Neuronal stem cell (in vitro differentiated cells): ENCODE data around the gene PTPRG.

Source experiments
- DNase-seq: peaks from one replicate; pipeline ENCODE4 v3.0.0-alpha.2; 2013; ENCODE audit warnings: low spot score
- H2AFZ ChIP-seq: one replicate; pipeline ENCODE4 v1.6.1; 2013; ENCODE audit warnings: mild to moderate bottlenecking, low read length, inconsistent platforms
- H2AK5ac ChIP-seq: 2 replicates; pipeline ENCODE4 v1.6.1; 2013; ENCODE audit warnings: low read depth, mild to moderate bottlenecking, inconsistent platforms, low read length, moderate library complexity, mixed read lengths
- H2BK120ac ChIP-seq: 2 replicates; pipeline ENCODE4 v1.6.1; 2013; ENCODE audit warnings: low read depth, mild to moderate bottlenecking, inconsistent platforms, low read length, moderate library complexity, mixed read lengths
- H2BK12ac ChIP-seq: one replicate; pipeline ENCODE4 v1.6.1; 2013; ENCODE audit warnings: low read length, inconsistent platforms
- H2BK15ac ChIP-seq: 2 replicates; pipeline ENCODE4 v1.6.1; 2013; ENCODE audit warnings: mild to moderate bottlenecking, low read length, inconsistent platforms, mixed read lengths
- H2BK5ac ChIP-seq: one replicate; pipeline ENCODE4 v1.6.1; 2013; ENCODE audit warnings: inconsistent platforms, mild to moderate bottlenecking, low read length, moderate library complexity
- H3K14ac ChIP-seq: one replicate; pipeline ENCODE4 v1.6.1; 2013; ENCODE audit warnings: low read length, inconsistent platforms
- H3K18ac ChIP-seq: 2 replicates; pipeline ENCODE4 v1.6.1; 2013; ENCODE audit warnings: low read length, inconsistent platforms
- H3K23ac ChIP-seq: 2 replicates; pipeline ENCODE4 v1.6.1; 2013; ENCODE audit warnings: low read depth, mild to moderate bottlenecking, mixed read lengths, low read length, inconsistent platforms; ENCODE audit not compliant: poor library complexity
- H3K27ac ChIP-seq: replicated peaks from 3 replicates; pipeline ENCODE4 v1.5.1; 2013; ENCODE audit warnings: low read length, inconsistent platforms
- H3K27me3 ChIP-seq, 3 experiments: 2 replicates each; pipeline ENCODE4 v1.6.1; 2013; ENCODE audit warnings: low read length in 3 of 3, mild to moderate bottlenecking in 2 of 3, inconsistent platforms in 1 of 3, low read depth in 1 of 3, mixed read lengths in 1 of 3, moderate library complexity in 1 of 3; ENCODE audit not compliant: control insufficient read depth in 3 of 3, insufficient read depth in 3 of 3
- H3K36me3 ChIP-seq, 2 donors: replicated peaks in 1 of 2; 2 replicates each; pipeline ENCODE4 v1.6.1; 2013; ENCODE audit warnings: low read length in 2 of 2; ENCODE audit not compliant: control insufficient read depth in 2 of 2, insufficient read depth in 2 of 2
- H3K4ac ChIP-seq: 2 replicates; pipeline ENCODE4 v1.6.1; 2013; ENCODE audit warnings: inconsistent platforms, mild to moderate bottlenecking, low read length, moderate library complexity
- H3K4me1 ChIP-seq, 2 donors: 1 replicate in 1 of 2; 2 replicates in 1 of 2; pipeline ENCODE4 v1.6.1; 2013; ENCODE audit warnings: low read length in 2 of 2, low read depth in 1 of 2; ENCODE audit not compliant: control insufficient read depth in 2 of 2, insufficient read depth in 1 of 2
- H3K4me2 ChIP-seq: one replicate; pipeline ENCODE4 v1.6.1; 2013; ENCODE audit warnings: mild to moderate bottlenecking, low read length, inconsistent platforms; ENCODE audit not compliant: insufficient read depth, poor library complexity, severe bottlenecking
- H3K4me3 ChIP-seq, 2 donors: 2 replicates each; pipeline ENCODE4 v1.5.1; 2013; ENCODE audit warnings: low read length in 2 of 2, mild to moderate bottlenecking in 2 of 2, inconsistent platforms in 1 of 2, moderate library complexity in 1 of 2
- H3K79me1 ChIP-seq: one replicate; pipeline ENCODE4 v1.6.1; 2013; ENCODE audit warnings: low read depth, mild to moderate bottlenecking, inconsistent platforms, low read length, moderate library complexity
- H3K9ac ChIP-seq: one replicate; pipeline ENCODE4 v1.6.1; 2013; ENCODE audit warnings: mild to moderate bottlenecking, low read depth, low read length, inconsistent platforms; ENCODE audit not compliant: poor library complexity
- H3K9me3 ChIP-seq, 2 donors: replicated peaks in 1 of 2; 2 replicates each; pipeline versions ENCODE3 to v1.6.1; 2013; ENCODE audit warnings: low read length in 2 of 2, mild to moderate bottlenecking in 2 of 2, inconsistent platforms in 1 of 2, low read depth in 1 of 2, mixed read lengths in 1 of 2, moderate library complexity in 1 of 2; ENCODE audit not compliant: control insufficient read depth in 2 of 2, insufficient read depth in 1 of 2
- H4K8ac ChIP-seq: one replicate; pipeline ENCODE4 v1.6.1; 2013; ENCODE audit warnings: low read depth, mild to moderate bottlenecking, inconsistent platforms, low read length, moderate library complexity
- H4K91ac ChIP-seq: one replicate; pipeline ENCODE4 v1.6.1; 2013; ENCODE audit warnings: low read length, low read depth, mild to moderate bottlenecking, inconsistent platforms; ENCODE audit not compliant: poor library complexity
- WGBS, 2 donors: extraction: QIAGEN DNeasy Blood & Tissue Kit; methylation state at CpG; one replicate each; pipeline ENCODE4 v1.1.7; 2013; ENCODE audit warnings: missing lambda C conversion rate in 2 of 2, mixed read lengths in 1 of 2; ENCODE audit not compliant: insufficient read length in 2 of 2, insufficient replicate concordance in 1 of 2; ENCODE audit errors: extremely low coverage in 2 of 2; 5-methylcytosine and 5-hydroxymethylcytosine counted together

Gene PTPRG

DNA sequence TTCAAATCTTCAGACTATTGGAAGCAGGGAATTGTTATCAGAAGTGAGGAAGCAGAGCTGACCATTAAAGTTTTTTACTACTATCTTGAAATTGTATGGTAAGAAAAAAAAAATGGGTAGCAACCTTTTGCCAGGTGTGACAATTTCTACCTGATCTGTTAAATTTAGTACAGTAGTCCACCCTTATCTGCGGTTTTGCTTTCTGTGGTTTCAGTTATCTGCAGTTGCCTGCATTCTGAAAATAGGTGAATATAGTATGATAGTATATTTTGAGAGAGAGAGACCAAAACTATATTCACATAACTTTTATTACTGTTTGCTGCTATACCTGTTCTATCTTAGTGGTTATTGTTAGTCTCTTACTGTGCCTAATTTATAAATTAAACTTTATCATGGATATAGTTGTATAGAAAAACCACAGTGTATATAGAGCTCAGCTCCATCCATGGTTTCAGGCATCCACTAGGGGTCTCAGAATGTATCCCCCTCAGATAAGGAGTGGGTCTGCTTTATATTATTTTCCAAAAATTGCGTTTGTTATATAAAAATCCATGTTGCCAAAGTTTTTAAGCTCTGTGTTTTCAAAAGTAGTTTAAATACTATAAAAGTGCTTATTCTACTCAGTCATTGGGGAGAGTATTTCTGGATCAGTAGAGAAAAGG lies 69.9 kb downstream of the PTPRG start:
- Histone ChIP-seq H3K14ac (no peak overlapping the region), H3K36me3 (peaks cover 0 to 2% of the 10 kb centered on the region in 2 donors), H3K79me1 (no peaks in the 10 kb centered on the region), H3K4me3 (no peak overlapping the region), H2AFZ (no peak overlapping the region), H2BK12ac (no peak overlapping the region), H4K8ac (no peak overlapping the region), H3K23ac (no peak overlapping the region), H2BK120ac (no peak overlapping the region), H3K9ac (no peak overlapping the region), H3K4me1 (no peaks in the 10 kb centered on the region), H3K27me3 (no peaks in the 10 kb centered on the region), H3K27ac (no peak overlapping the region), H3K18ac (no peak overlapping the region), H3K4me2 (no peak overlapping the region), H2AK5ac (no peak overlapping the region), H4K91ac (no peak overlapping the region), H3K9me3 (peaks cover 0 to 5% of the 10 kb centered on the region in 2 donors), H2BK15ac (no peak overlapping the region), H3K4ac (no peak overlapping the region), H2BK5ac (no peak overlapping the region)
- no CpG with 5 or more reads among the region's 2 CpGs for WGBS, 2 donors
- DNase-seq, result no peak

DNA sequence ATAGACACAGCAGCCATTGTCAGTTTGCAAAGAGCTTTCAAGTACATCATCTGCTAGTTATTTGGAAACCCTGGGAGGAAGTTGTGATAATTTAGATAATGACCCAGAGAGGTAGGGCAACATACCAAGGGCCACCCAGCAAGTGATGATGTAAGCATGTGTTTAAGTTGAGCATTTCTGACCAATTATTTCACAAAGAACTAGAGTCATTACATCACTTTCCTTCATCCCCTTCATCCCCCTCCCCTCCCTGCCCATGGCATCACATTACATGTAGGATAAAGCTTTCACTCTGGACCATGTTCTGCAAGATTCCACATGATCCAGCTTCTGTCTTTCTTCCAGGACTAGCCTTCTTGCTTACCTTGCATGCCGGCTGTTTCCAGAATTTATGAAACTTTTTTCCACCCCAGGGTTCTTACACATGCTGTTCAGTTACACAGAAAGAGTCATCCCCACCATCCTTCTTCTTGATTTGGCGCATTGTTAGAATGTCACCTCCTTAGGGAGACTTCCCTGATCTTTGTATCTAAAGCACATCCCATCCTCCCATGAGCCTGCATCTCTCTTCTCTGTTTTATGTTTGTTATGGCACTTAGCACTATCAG lies 71.3 kb downstream of the PTPRG start:
- Histone ChIP-seq H2BK120ac (no peak overlapping the region), H3K36me3 (peaks cover 0 to 2% of the 10 kb centered on the region in 2 donors), H3K4me3 (no peak overlapping the region), H2BK15ac (no peak overlapping the region), H3K9me3 (peaks cover 0 to 5% of the 10 kb centered on the region in 2 donors), H3K4ac (no peak overlapping the region), H3K4me1 (peaks cover 0 to 1% of the 10 kb centered on the region in 2 donors), H3K23ac (no peak overlapping the region), H3K18ac (no peak overlapping the region), H4K91ac (no peak overlapping the region), H2AK5ac (no peak overlapping the region), H3K14ac (no peak overlapping the region), H2BK12ac (no peak overlapping the region), H3K27ac (no peak overlapping the region), H3K27me3 (no peaks in the 10 kb centered on the region), H4K8ac (no peak overlapping the region), H2BK5ac (no peak overlapping the region), H3K9ac (no peak overlapping the region), H2AFZ (no peak overlapping the region), H3K4me2 (no peak overlapping the region), H3K79me1 (no peaks in the 10 kb centered on the region)
- no peak for DNase-seq
- no CpG with 5 or more reads among the region's 2 CpGs for WGBS, 2 donors

DNA sequence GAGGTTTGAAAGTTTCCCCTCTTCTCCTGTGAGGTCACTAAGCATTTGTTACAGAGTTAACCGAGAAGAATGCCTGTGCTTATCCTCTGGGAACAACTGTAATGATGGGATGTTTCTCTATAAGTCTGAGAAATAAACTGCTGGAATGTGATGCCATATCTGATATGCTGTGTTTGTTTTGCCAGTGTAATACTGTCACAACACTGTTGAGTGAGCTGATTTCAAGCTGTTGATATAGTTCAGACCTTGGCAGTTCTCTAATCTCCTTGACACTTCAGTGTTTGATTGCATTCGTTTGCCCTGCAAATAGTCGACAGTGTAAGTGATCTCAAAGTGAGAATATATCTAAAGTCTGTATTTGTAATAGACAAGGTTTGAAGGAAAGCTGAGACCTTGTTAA lies 73.3 kb downstream of the PTPRG start:
- H3K36me3 ChIP-seq, result peaks cover 0 to 2% of the 10 kb centered on the region in 2 donors
- no peaks in the 10 kb centered on the region for H3K79me1 ChIP-seq
- H3K4me2 ChIP-seq, result no peak overlapping the region
- DNase-seq, result no peak
- H2AK5ac ChIP-seq, result no peak overlapping the region
- no peak overlapping the region for H4K91ac ChIP-seq
- no peak overlapping the region for H4K8ac ChIP-seq
- no peak overlapping the region for H3K14ac ChIP-seq
- no peak overlapping the region for H3K27ac ChIP-seq
- H3K4me3 ChIP-seq, result no peak overlapping the region
- no peak overlapping the region for H2BK15ac ChIP-seq
- H3K27me3 ChIP-seq, result no peaks in the 10 kb centered on the region
- no CpG with 5 or more reads among the region's 3 CpGs for WGBS, 2 donors
- no peak overlapping the region for H2BK5ac ChIP-seq
- H3K9me3 ChIP-seq, result peaks cover 5% of the 10 kb centered on the region in 2 donors
- no peak overlapping the region for H3K23ac ChIP-seq
- H2BK120ac ChIP-seq, result no peak overlapping the region
- H3K9ac ChIP-seq, result no peak overlapping the region
- H2AFZ ChIP-seq, result no peak overlapping the region
- no peak overlapping the region for H3K18ac ChIP-seq
- peaks cover 0 to 1% of the 10 kb centered on the region in 2 donors for H3K4me1 ChIP-seq
- H2BK12ac ChIP-seq, result no peak overlapping the region
- H3K4ac ChIP-seq, result no peak overlapping the region

DNA sequence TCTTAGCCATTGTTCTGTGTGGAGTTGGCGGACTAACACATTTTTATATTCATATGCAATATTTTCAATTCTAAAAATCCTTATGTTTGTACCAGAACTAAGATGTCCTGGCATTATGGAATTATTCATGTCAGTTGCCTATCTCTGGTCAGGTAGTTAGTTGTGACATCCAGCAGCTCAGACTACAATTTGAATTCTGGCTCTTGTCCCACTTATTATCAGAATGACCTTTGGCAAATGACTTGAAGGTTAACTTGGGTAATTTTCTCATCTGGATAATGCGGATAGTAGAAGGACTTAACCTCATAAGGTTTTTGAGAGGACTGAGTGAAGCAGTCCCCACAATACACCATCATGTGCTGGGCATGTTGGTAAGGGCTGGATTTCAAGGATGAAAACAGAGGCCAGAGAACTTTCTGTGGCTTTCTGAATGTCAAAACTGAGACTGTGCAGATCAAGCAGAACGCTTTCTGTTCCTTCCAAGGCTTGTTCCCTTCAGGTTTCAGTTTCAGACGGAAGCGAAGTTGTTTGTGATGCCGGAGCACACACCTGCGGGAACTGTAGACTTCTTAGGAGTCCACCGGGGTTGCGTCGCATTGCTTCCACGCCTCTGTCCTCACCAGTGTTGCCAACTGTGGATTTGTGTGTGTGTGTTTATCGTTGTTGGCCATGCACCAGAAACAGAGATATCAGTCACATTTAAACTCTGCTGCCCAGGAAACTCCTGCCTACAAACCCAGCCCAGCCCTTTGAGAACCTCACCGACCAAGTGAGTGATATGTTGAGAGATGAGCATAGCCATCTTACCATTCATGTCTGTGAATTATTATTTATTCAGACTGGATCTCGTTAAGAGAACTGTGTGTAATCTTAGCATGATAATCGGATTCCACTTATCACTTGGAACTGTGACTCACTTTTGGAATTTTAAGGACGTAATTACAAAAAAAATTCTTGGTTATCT lies 76.0 kb downstream of the PTPRG start:
- H3K18ac ChIP-seq, result no peak overlapping the region
- no peak overlapping the region for H3K4me3 ChIP-seq
- peaks cover 0 to 3% of the 10 kb centered on the region in 2 donors for H3K4me1 ChIP-seq
- H3K9ac ChIP-seq, result no peak overlapping the region
- H2AK5ac ChIP-seq, result no peak overlapping the region
- no peak overlapping the region for H2BK12ac ChIP-seq
- no peak overlapping the region for H3K27ac ChIP-seq
- no peak for DNase-seq
- no peak overlapping the region for H3K4me2 ChIP-seq
- no CpG with 5 or more reads among the region's 16 CpGs for WGBS, 2 donors
- no peak overlapping the region for H3K4ac ChIP-seq
- no peak overlapping the region for H3K14ac ChIP-seq
- H4K91ac ChIP-seq, result no peak overlapping the region
- peaks cover 0 to 1% of the 10 kb centered on the region in 2 donors for H3K36me3 ChIP-seq
- no peak overlapping the region for H2BK120ac ChIP-seq
- H3K9me3 ChIP-seq, result peaks cover 5% of the 10 kb centered on the region in 2 donors
- no peak overlapping the region for H3K23ac ChIP-seq
- no peaks in the 10 kb centered on the region for H3K27me3 ChIP-seq
- H2AFZ ChIP-seq, result no peak overlapping the region
- no peaks in the 10 kb centered on the region for H3K79me1 ChIP-seq
- H2BK5ac ChIP-seq, result no peak overlapping the region
- no peak overlapping the region for H4K8ac ChIP-seq
- H2BK15ac ChIP-seq, result no peak overlapping the region
